GM12864 (cell line): ENCODE data around the gene IGF2BP1.
"Not testable (repeated sequence)": the region's sequence is repeated elsewhere in the genome, so short reads cannot be mapped to it uniquely, and the experiment has no call there.

Experiments used
- DNase-seq: peaks from one replicate; pipeline ENCODE4 v3.0.0-alpha.2; 2011; ENCODE audit warnings: low read depth
- H3K4me3 ChIP-seq: 2 replicates; pipeline ENCODE4 v1.5.1; 2011; ENCODE audit warnings: mild to moderate bottlenecking, low read depth, low read length, control low read depth
- CTCF ChIP-seq: IDR thresholded peaks from 2 replicates; pipeline ENCODE4 v1.5.1; 2011; ENCODE audit warnings: low read depth, mild to moderate bottlenecking, moderate library complexity, low read length, control low read depth, inconsistent platforms; ENCODE audit errors: missing control alignments

The IGF2BP1 gene

GRCh38 chr17:49082231-49082630 is 85.0 kb downstream of the IGF2BP1 start:
- no peak overlapping the region for H3K4me3 ChIP-seq
- no peak for TF ChIP-seq CTCF
- no peak for DNase-seq

- DNase-seq, H3K4me3 ChIP-seq: not testable (repeated sequence)
These were observed 87.9 kb downstream of the IGF2BP1 start for GRCh38 chr17:49085046-49085445.

GRCh38 chr17:49085565-49086315 is 88.6 kb downstream of the IGF2BP1 start:
- no peak overlapping the region for H3K4me3 ChIP-seq
- TF ChIP-seq CTCF: no peak
- no peak for DNase-seq

- TF ChIP-seq CTCF: no peak
- DNase-seq: no peak
- H3K4me3 ChIP-seq: no peak overlapping the region
These were observed 89.1 kb downstream of the IGF2BP1 start for GRCh38 chr17:49086316-49086605.

GRCh38 chr17:49086649-49087048 is 89.5 kb downstream of the IGF2BP1 start:
- no peak for TF ChIP-seq CTCF
- no peak for DNase-seq
- no peak overlapping the region for H3K4me3 ChIP-seq

- H3K4me3 ChIP-seq: no peak overlapping the region
- no peak for DNase-seq
- no peak for TF ChIP-seq CTCF
These were observed 91.9 kb downstream of the IGF2BP1 start for GRCh38 chr17:49089094-49089493.

- no peak for TF ChIP-seq CTCF
- no peak for DNase-seq
- no peak overlapping the region for H3K4me3 ChIP-seq
These were observed 93.9 kb downstream of the IGF2BP1 start for GRCh38 chr17:49090878-49091594.
